ENCODE results near the gene SERPINA5. TPM values are rescaled to one million over a fixed set of nuclear protein-coding genes. Genes with fewer than 3 reads are reported as not detected.

Gene SERPINA5
- total RNA-seq (100 to 1,000 TPM in 6 of 7 donors, 10 to 100 TPM in 1; 67.3 to 216 (median 169) TPM), polyA plus RNA-seq (10 to 100 TPM; 11.5 to 58.2 (median 41.4) TPM)
- long read RNA-seq, donor 1, partial matches to known transcripts, result 0 of 6 reads
- long read RNA-seq, donor 1, other reads (novel, unspliced or antisense), result 0 of 6 reads
- long read RNA-seq, donor 2, transcript SERPINA5-201 (6 exons, 2,337 nt), result major isoform, 7 of 13 reads
- long read RNA-seq, donor 2, partial matches to known transcripts, result 0 of 13 reads
- long read RNA-seq, donor 2, other reads (novel, unspliced or antisense), result 0 of 13 reads

GRCh38 chr14:94581127-94581999, at the start of gene SERPINA5:
Gene SERPINA5 (plus strand): TSS chr14:94581426. CDS start chr14:94587363, 5,937 bp downstream.
- peak within 1 kb of the TSS in 7 of 8 donors; percentile 19 to 89 (median 76) for H3K27ac ChIP-seq
- DNase-seq, result peak; percentile 86
- no peaks in the 10 kb centered on the region for H3K36me3 ChIP-seq
- intact Hi-C loops (cut with DNase I; ENCODE audit: low total_unique reads), result no loop called here
- TF ChIP-seq POLR2AphosphoS5 (IDR thresholded peaks at IDR 0.05), result peak; percentile 81 to 83 (median 83)
- TF ChIP-seq CTCF (IDR thresholded peaks at IDR 0.05 in 8 of 11, conservative IDR thresholded peaks at IDR 0.05 in 3 of 11), result no peak
- TF ChIP-seq POLR2A (IDR thresholded peaks at IDR 0.05), result peak in 1 of 3 donors; percentile 46
- H3K4me3 ChIP-seq, result peak within 1 kb of the TSS; percentile 16 to 68 (median 34)
- H3K27me3 ChIP-seq (replicated peaks in 1 of 7), result peaks cover 0 to 7% (median 0%) of the 10 kb centered on the region in 7 donors
- H3K9me3 ChIP-seq, result no peaks in the 10 kb centered on the region
- WGBS, 5 donors, result 32 to 43% (median 35%) methylated on average over 13 to 18 of the region's 18 CpGs
- peaks cover 0 to 32% (median 6%) of the 10 kb centered on the region in 6 donors for H3K4me1 ChIP-seq

GRCh38 chr14:94532447-94532846, 48.8 kb upstream of the SERPINA5 start:
- DNase-seq, result no peak
- no peaks in the 10 kb centered on the region for H3K4me1 ChIP-seq
- intact Hi-C loops (cut with DNase I; ENCODE audit: low total_unique reads), result no loop called here
- H3K27me3 ChIP-seq (replicated peaks in 1 of 7), result peaks cover 0 to 42% (median 0%) of the 10 kb centered on the region in 7 donors
- 37 to 49% (median 43%) methylated on average over 2 of the region's 2 CpGs for WGBS, 5 donors
- peaks cover 0 to 4% (median 0%) of the 10 kb centered on the region in 8 donors for H3K9me3 ChIP-seq
- no peak overlapping the region for H3K4me3 ChIP-seq
- no peak overlapping the region for H3K27ac ChIP-seq
- TF ChIP-seq POLR2A (IDR thresholded peaks at IDR 0.05) (no peak), POLR2AphosphoS5 (IDR thresholded peaks at IDR 0.05) (no peak), CTCF (IDR thresholded peaks at IDR 0.05 in 8 of 11, conservative IDR thresholded peaks at IDR 0.05 in 3 of 11) (no peak)
- H3K36me3 ChIP-seq, result no peaks in the 10 kb centered on the region

GRCh38 chr14:94535506-94535905, 45.7 kb upstream of the SERPINA5 start:
- Histone ChIP-seq H3K9me3 (peaks cover 0 to 4% (median 0%) of the 10 kb centered on the region in 8 donors), H3K27me3 (replicated peaks in 1 of 7) (peaks cover 0 to 52% (median 0%) of the 10 kb centered on the region in 7 donors), H3K4me3 (no peak overlapping the region), H3K36me3 (no peaks in the 10 kb centered on the region), H3K27ac (no peak overlapping the region), H3K4me1 (peaks cover 0 to 7% (median 0%) of the 10 kb centered on the region in 6 donors)
- WGBS, 5 donors, result 66 to 74% (median 71%) methylated on average over 3 of the region's 3 CpGs
- TF ChIP-seq POLR2AphosphoS5 (IDR thresholded peaks at IDR 0.05) (no peak), POLR2A (IDR thresholded peaks at IDR 0.05) (no peak), CTCF (IDR thresholded peaks at IDR 0.05 in 8 of 11, conservative IDR thresholded peaks at IDR 0.05 in 3 of 11) (no peak)
- intact Hi-C loops (cut with DNase I; ENCODE audit: low total_unique reads), result no loop called here
- no peak for DNase-seq
